Small intestine (tissue), 7 donors: ENCODE results near the gene HRAS. TPM values are rescaled to one million over a fixed set of nuclear protein-coding genes. Genes with fewer than 3 reads are reported as not detected.

ENCODE experiments used
- DNase-seq, 2 donors: peaks; one replicate each; pipeline versions ENCODE4 v3.0.0 to v3.0.0-alpha.2; 2013
- FAIRE-seq: peaks from 2 replicates; lab custom pipeline; 2012; peaks lifted over from hg19 to GRCh38; lab: Jason Lieb, UNC
- H3K27ac ChIP-seq, 3 donors: one replicate each; pipeline ENCODE4 v1.5.1; 2013; ENCODE audit warnings: low read length in 2 of 3, mild to moderate bottlenecking in 2 of 3, control low read depth in 1 of 3, inconsistent platforms in 1 of 3, low read depth in 1 of 3, moderate library complexity in 1 of 3
- H3K27me3 ChIP-seq, 3 donors: one replicate each; pipeline ENCODE4 v1.6.1; 2013; ENCODE audit warnings: low read length in 3 of 3, inconsistent platforms in 1 of 3; ENCODE audit not compliant: control insufficient read depth in 3 of 3, insufficient read depth in 3 of 3
- H3K36me3 ChIP-seq, 3 donors: one replicate each; pipeline ENCODE4 v1.6.1; 2013; ENCODE audit warnings: low read length in 3 of 3, inconsistent platforms in 1 of 3, low read depth in 1 of 3, mild to moderate bottlenecking in 1 of 3, moderate library complexity in 1 of 3; ENCODE audit not compliant: control insufficient read depth in 3 of 3, insufficient read depth in 2 of 3
- H3K4me1 ChIP-seq, 3 donors: one replicate each; pipeline ENCODE4 v1.6.1; 2013; ENCODE audit warnings: low read length in 2 of 3, inconsistent platforms in 1 of 3, low read depth in 1 of 3, mild to moderate bottlenecking in 1 of 3, moderate library complexity in 1 of 3; ENCODE audit not compliant: control insufficient read depth in 3 of 3, insufficient read depth in 2 of 3
- H3K4me3 ChIP-seq, 3 donors: one replicate each; pipeline ENCODE4 v1.5.1; 2013; ENCODE audit warnings: low read length in 3 of 3, control low read depth in 1 of 3, inconsistent platforms in 1 of 3, low read depth in 1 of 3, mild to moderate bottlenecking in 1 of 3, moderate library complexity in 1 of 3
- H3K9me3 ChIP-seq, 2 donors: one replicate each; pipeline ENCODE4 v1.6.1; 2013; ENCODE audit warnings: low read depth in 1 of 2, low read length in 1 of 2; ENCODE audit not compliant: control insufficient read depth in 2 of 2, insufficient read depth in 1 of 2
- WGBS, 3 donors: extraction: QIAGEN DNeasy Blood & Tissue Kit; methylation state at CpG; one replicate each; pipeline ENCODE4 v1.1.7; 2013; 5-methylcytosine and 5-hydroxymethylcytosine counted together
- polyA plus RNA-seq, 4 donors: library from polyadenylated mRNA; stranded (reverse) in 3 of 4; unstranded in 1 of 4; fragments of 200-250 nt in 3 of 4; fragments of 120-200 nt in 1 of 4; gene quantifications; one replicate each; pipeline versions ENCODE4 v1.2.1 to v1.2.3, GENCODE V29; 2013
- donor health status: healthy with polysubstance abuse.
- donor health status: control.
- donor health status: control.
- donor health status: Bipolar disorder and iron deficiency.
- donor health status: healthy.

The HRAS gene
- polyA plus RNA-seq, 4 donors = 23.6 to 142 (median 92.7) TPM

- H3K4me3 ChIP-seq = no peak overlapping the region
- H3K4me1 ChIP-seq = peaks cover 0 to 44% (median 0%) of the 10 kb centered on the region in 3 donors
- H3K36me3 ChIP-seq = peaks cover 0 to 45% (median 7%) of the 10 kb centered on the region in 3 donors
- no peak for DNase-seq
- no peak for FAIRE-seq
- H3K9me3 ChIP-seq = no peaks in the 10 kb centered on the region
- WGBS, 3 donors = 90 to 92% (median 91%) methylated on average over 16 to 18 of the region's 18 CpGs
- H3K27me3 ChIP-seq = peaks cover 0 to 10% (median 0%) of the 10 kb centered on the region in 3 donors
- no peak overlapping the region for H3K27ac ChIP-seq
Observed at GRCh38 chr11:563066-563811, 27.9 kb upstream of the HRAS start.

- H3K36me3 ChIP-seq = peaks cover 0 to 41% (median 7%) of the 10 kb centered on the region in 3 donors
- DNase-seq (no peak), FAIRE-seq (no peak)
- no peaks in the 10 kb centered on the region for H3K9me3 ChIP-seq
- WGBS, 3 donors = 91 to 94% (median 93%) methylated on average over 21 to 29 of the region's 29 CpGs
- H3K27me3 ChIP-seq = peaks cover 0 to 18% (median 0%) of the 10 kb centered on the region in 3 donors
- peaks cover 0 to 36% (median 0%) of the 10 kb centered on the region in 3 donors for H3K4me1 ChIP-seq
- peak overlapping the region in 2 of 3 donors; percentile 70 to 92 for H3K4me3 ChIP-seq
- peak overlapping the region; percentile 93 to 100 (median 96) for H3K27ac ChIP-seq
Observed at GRCh38 chr11:562046-562645, 26.8 kb upstream of the HRAS start.

- Histone ChIP-seq H3K4me3 (peak overlapping the region; percentile 70 to 92 (median 84)), H3K36me3 (peaks cover 0 to 37% (median 7%) of the 10 kb centered on the region in 3 donors), H3K4me1 (peaks cover 0 to 35% (median 0%) of the 10 kb centered on the region in 3 donors), H3K9me3 (no peaks in the 10 kb centered on the region), H3K27ac (peak overlapping the region; percentile 93 to 100 (median 96)), H3K27me3 (peaks cover 0 to 25% (median 0%) of the 10 kb centered on the region in 3 donors)
- FAIRE-seq = no peak
- DNase-seq = peak; percentile 96 to 98
- 4 to 8% (median 5%) methylated on average over 26 to 67 of the region's 67 CpGs for WGBS, 3 donors
Observed at GRCh38 chr11:561148-562003, 26.0 kb upstream of the HRAS start.

GRCh38 chr11:560305-561147, 25.1 kb upstream of the HRAS start, which contains the start of the genes LMNTD2 and RASSF7:
Gene LMNTD2, minus strand, starts transcription at chr11:560738. Its CDS starts 22 bp downstream, at chr11:560716.
Gene RASSF7, plus strand, starts transcription at chr11:560970. Its CDS starts 799 bp downstream, at chr11:561769.
- FAIRE-seq = no peak
- peaks cover 0 to 32% (median 7%) of the 10 kb centered on the region in 3 donors for H3K36me3 ChIP-seq
- H3K27ac ChIP-seq = peak within 1 kb of the TSS; percentile 95 to 100 (median 96)
- H3K4me1 ChIP-seq = peaks cover 0 to 38% (median 0%) of the 10 kb centered on the region in 3 donors
- WGBS, 3 donors = 0 to 7% (median 1%) methylated on average over 35 to 95 of the region's 95 CpGs
- peak within 1 kb of the TSS; percentile 70 to 92 (median 84) for H3K4me3 ChIP-seq
- no peaks in the 10 kb centered on the region for H3K9me3 ChIP-seq
- DNase-seq = peak; percentile 94
- H3K27me3 ChIP-seq = peaks cover 0 to 32% (median 0%) of the 10 kb centered on the region in 3 donors

GRCh38 chr11:559712-560304, 24.4 kb upstream of the HRAS start:
- peak; percentile 45 to 89 for DNase-seq
- Histone ChIP-seq H3K27ac (peak overlapping the region; percentile 95 to 98 (median 96)), H3K36me3 (peaks cover 0 to 30% (median 7%) of the 10 kb centered on the region in 3 donors), H3K4me1 (peaks cover 0 to 38% (median 0%) of the 10 kb centered on the region in 3 donors), H3K9me3 (no peaks in the 10 kb centered on the region), H3K27me3 (peaks cover 0 to 37% (median 0%) of the 10 kb centered on the region in 3 donors), H3K4me3 (peak overlapping the region in 2 of 3 donors; percentile 59 to 66)
- no peak for FAIRE-seq
- 16 to 60% (median 35%) methylated on average over 18 of the region's 18 CpGs for WGBS, 3 donors

GRCh38 chr11:559020-559620, 23.7 kb upstream of the HRAS start:
- no peak overlapping the region for H3K4me3 ChIP-seq
- peaks cover 0 to 43% (median 0%) of the 10 kb centered on the region in 3 donors for H3K27me3 ChIP-seq
- DNase-seq (no peak), FAIRE-seq (no peak)
- 78 to 86% (median 83%) methylated on average over 10 to 15 of the region's 15 CpGs for WGBS, 3 donors
- peak overlapping the region in 2 of 3 donors; percentile 16 to 66 for H3K27ac ChIP-seq
- H3K9me3 ChIP-seq = no peaks in the 10 kb centered on the region
- peaks cover 0 to 26% (median 7%) of the 10 kb centered on the region in 3 donors for H3K36me3 ChIP-seq
- H3K4me1 ChIP-seq = peaks cover 0 to 44% (median 0%) of the 10 kb centered on the region in 3 donors

- FAIRE-seq = no peak
- WGBS, 3 donors = 86 to 89% (median 88%) methylated on average over 18 to 20 of the region's 20 CpGs
Observed at GRCh38 chr11:558503-558902, 23.1 kb upstream of the HRAS start.

More at GRCh38 chr11:558503-558902, 23.1 kb upstream of the HRAS start:
- peaks cover 0 to 20% (median 7%) of the 10 kb centered on the region in 3 donors for H3K36me3 ChIP-seq
- no peak for DNase-seq
- no peak overlapping the region for H3K4me3 ChIP-seq
- no peak overlapping the region for H3K27ac ChIP-seq
- H3K4me1 ChIP-seq = peaks cover 0 to 49% (median 0%) of the 10 kb centered on the region in 3 donors
- peaks cover 0 to 50% (median 0%) of the 10 kb centered on the region in 3 donors for H3K27me3 ChIP-seq
- H3K9me3 ChIP-seq = no peaks in the 10 kb centered on the region
